HepG2 (cell line): ENCODE measurements around the gene DCST2. TPM values are rescaled to one million over a fixed set of nuclear protein-coding genes. Genes with fewer than 3 reads are reported as not detected.

ENCODE experiments used
- CCDC6 ChIP-seq: sonication (generic); formaldehyde crosslinking; IDR thresholded peaks from 2 replicates; pipeline ENCODE4 v1.8.1; 2022; ENCODE audit warnings: mild to moderate bottlenecking, missing genetic modification reagents, moderate library complexity
- HBP1 ChIP-seq: IDR thresholded peaks from 2 replicates; pipeline ENCODE4 v1.6.1; 2016; ENCODE audit warnings: low read depth, control low read depth
- HMGXB4 ChIP-seq, 2 experiments: sonication (generic) in 1 of 2; formaldehyde crosslinking in 1 of 2; IDR thresholded peaks; 2 replicates each; pipeline versions ENCODE4 v1.4.0 to v1.6.1; 2018 to 2020; ENCODE audit warnings: missing genetic modification reagents in 2 of 2, borderline replicate concordance in 1 of 2, low read depth in 1 of 2, mild to moderate bottlenecking in 1 of 2, missing biosample characterization in 1 of 2
- IKZF5 ChIP-seq: IDR thresholded peaks from 2 replicates; pipeline ENCODE4 v1.6.1; 2018; ENCODE audit warnings: missing genetic modification reagents, mild to moderate bottlenecking, missing compliant biosample characterization
- ZBTB4 ChIP-seq: sonication (generic); formaldehyde crosslinking; IDR thresholded peaks from 2 replicates; pipeline ENCODE4 v1.4.0; 2020; ENCODE audit warnings: missing genetic modification reagents, mild to moderate bottlenecking, borderline replicate concordance
- ZNF143 ChIP-seq: sonication (generic); formaldehyde crosslinking; IDR thresholded peaks from 2 replicates; pipeline ENCODE4 v1.4.0; 2020; ENCODE audit warnings: missing genetic modification reagents
- ZNF318 ChIP-seq: sonication (generic); formaldehyde crosslinking; IDR thresholded peaks from 2 replicates; pipeline ENCODE4 v1.4.0; 2020; ENCODE audit warnings: mild to moderate bottlenecking, missing genetic modification reagents
- ZNF546 ChIP-seq: sonication (generic); formaldehyde crosslinking; conservative IDR thresholded peaks from 2 replicates; pipeline ENCODE4 v1.8.1; 2023; ENCODE audit warnings: mild to moderate bottlenecking, missing genetic modification reagents
- ZNF639 ChIP-seq: conservative IDR thresholded peaks from 2 replicates; pipeline ENCODE4 v1.6.1; 2018; ENCODE audit warnings: missing genetic modification reagents
- ZNF878 ChIP-seq: sonication (generic); formaldehyde crosslinking; IDR thresholded peaks from 2 replicates; pipeline ENCODE4 v1.8.1; 2023; ENCODE audit warnings: mild to moderate bottlenecking, missing genetic modification reagents, moderate library complexity
- polyA plus RNA-seq, 8 experiments: library from polyadenylated mRNA; depleted of rRNA in 3 of 8; stranded (reverse) in 7 of 8; unstranded in 1 of 8; fragments of >200 nt; fragmentation: Illumina TruSeq in 4 of 8; extraction: Trizol in 4 of 8; gene quantifications; 2 replicates each; pipeline versions ENCODE4 v1.2.1 to v1.2.3, GENCODE V29; 2011 to 2016; ENCODE audit warnings: low read depth in 4 of 8, missing spikeins in 1 of 8, mixed read lengths in 1 of 8; ENCODE audit not compliant: insufficient read depth in 1 of 8
- total RNA-seq, 5 experiments: library from RNA; depleted of rRNA; stranded (reverse); fragments of >200 nt; fragmentation: Illumina TruSeq; extraction: Trizol; gene quantifications; 2 replicates each; pipeline ENCODE4 v1.2.3, GENCODE V29; 2016; ENCODE audit warnings: low read depth in 1 of 5

Gene DCST2
- total and polyA plus RNA-seq, 2 of the 13 experiments (the other 11 are each of a cell fraction or from before 2014, with no cell fraction given), result 0.74 TPM; not detected in 1

GRCh38 chr1:155003227-155003765 lies 30.3 kb downstream of the DCST2 start (continued):
- peak in 1 of 2 experiments; percentile 55; a peak in 2 of 4 replicates for TF ChIP-seq HMGXB4 (CRISPR knock-in tag; IDR thresholded peaks at IDR 0.05; ENCODE audit: borderline replicate concordance in 1 of 2, low read depth in 1 of 2)
- no peak for TF ChIP-seq ZNF318
- no peak for TF ChIP-seq ZNF639 (CRISPR knock-in tag)
- TF ChIP-seq CCDC6 (CRISPR knock-in tag), result peak; percentile 55; the same call in 1 of the 2 replicates
- no peak for TF ChIP-seq IKZF5 (CRISPR knock-in tag)
- 0 out of 2 replicates have a peak, but pooled peaks have one; percentile 43 for TF ChIP-seq ZNF878 (CRISPR knock-in tag)
- no peak for TF ChIP-seq ZNF546 (CRISPR knock-in tag)
- TF ChIP-seq HBP1 (CRISPR knock-in tag), result no peak
- no peak for TF ChIP-seq ZBTB4 (CRISPR knock-in tag)
- TF ChIP-seq ZNF143 (CRISPR knock-in tag), result 0 out of 2 replicates have a peak, but pooled peaks have one; percentile 19
